ENCODE measurements around the gene MPL. TPM values are rescaled to one million over a fixed set of nuclear protein-coding genes. Genes with fewer than 3 reads are reported as not detected.

Gene MPL
- total RNA-seq, 1 experiment from 2014 or later: not detected

- H3K4me1 ChIP-seq (ENCODE audit: control insufficient read depth in 1 of 2, insufficient read depth in 2 of 2, low read length in 2 of 2): peaks cover 3 to 16% of the 10 kb centered on the region in 2 experiments; a peak in 3 of 4 replicates
- H3K36me3 ChIP-seq (ENCODE audit: control insufficient read depth in 1 of 2, insufficient read depth in 2 of 2, low read length in 2 of 2): peaks cover 22 to 40% of the 10 kb centered on the region in 2 experiments
- no peaks in the 10 kb centered on the region for H3K9me3 ChIP-seq (ENCODE audit: control insufficient read depth in 1 of 2, insufficient read depth in 1 of 2, low read depth in 1 of 2, low read length in 2 of 2)
- H3K9me2 ChIP-seq (ENCODE audit: insufficient read depth): no peaks in the 10 kb centered on the region
- H3K27me3 ChIP-seq (ENCODE audit: insufficient read depth, low read length): no peaks in the 10 kb centered on the region
- CTCF ChIA-PET: no interaction called here
- POLR2A ChIA-PET: no interaction called here
- peak overlapping the region in 1 of 2 experiments; percentile 84; a peak in 2 of 4 replicates for H3K4me3 ChIP-seq (replicated peaks in 1 of 2; ENCODE audit: low read depth in 1 of 2, low read length in 2 of 2)
- DNase-seq (ENCODE audit: low read depth, low spot score) (no peak), ATAC-seq (no peak)
- no peak overlapping the region for H2AFZ ChIP-seq (ENCODE audit: low read depth, low read length, poor library complexity, severe bottlenecking)
- peak overlapping the region; percentile 80 for H3K4me2 ChIP-seq (ENCODE audit: low read length)
- RAD21 ChIA-PET (ENCODE audit: low non-redundant PET in 1 of 2, low total read pairs in 2 of 2, uncharacterized antibody in 2 of 2, unreplicated experiment in 2 of 2): no interaction called here
- TF ChIP-seq POLR2AphosphoS5 (IDR thresholded peaks at IDR 0.05; ENCODE audit: low read depth, low read length) (no peak), ZBTB33 (IDR thresholded peaks at IDR 0.05; ENCODE audit: extremely low read depth, insufficient replicate concordance, low read length) (no peak)
- no peaks in the 10 kb centered on the region for H4K20me1 ChIP-seq (ENCODE audit: insufficient read depth)
- H3K79me2 ChIP-seq (ENCODE audit: insufficient read depth, low read length): peaks cover 36% of the 10 kb centered on the region
- H3K27ac ChIP-seq (ENCODE audit: low read depth, low read length): no peak overlapping the region
- intact Hi-C loops (cut with micrococcal nuclease): no loop called here
- no peak overlapping the region for H3K9ac ChIP-seq (ENCODE audit: low read length)
- BruUV-seq (replicated peaks): no TSS peak
Observed at GRCh38 chr1:43387976-43388599, 50.5 kb downstream of the MPL start.

- ATAC-seq (no peak), DNase-seq (ENCODE audit: low read depth, low spot score) (no peak)
- no peaks in the 10 kb centered on the region for H4K20me1 ChIP-seq (ENCODE audit: insufficient read depth)
- H3K4me1 ChIP-seq (ENCODE audit: control insufficient read depth in 1 of 2, insufficient read depth in 2 of 2, low read length in 2 of 2): peaks cover 3 to 16% of the 10 kb centered on the region in 2 experiments; a peak in 3 of 4 replicates
- intact Hi-C loops (cut with micrococcal nuclease): no loop called here
- no peak overlapping the region for H2AFZ ChIP-seq (ENCODE audit: low read depth, low read length, poor library complexity, severe bottlenecking)
- H3K4me3 ChIP-seq (replicated peaks in 1 of 2; ENCODE audit: low read depth in 1 of 2, low read length in 2 of 2): peak overlapping the region; percentile 84 to 97
- ChIA-PET RAD21 (ENCODE audit: low non-redundant PET in 1 of 2, low total read pairs in 2 of 2, uncharacterized antibody in 2 of 2, unreplicated experiment in 2 of 2) (no interaction called here), POLR2A (interaction anchor here (0.8 to 0.9 kb wide), 2 partner anchors 11 to 103 kb away, joined by 3 read pairs; partner anchors contain the start of gene C1orf210), CTCF (no interaction called here)
- no peaks in the 10 kb centered on the region for H3K9me3 ChIP-seq (ENCODE audit: control insufficient read depth in 1 of 2, insufficient read depth in 1 of 2, low read depth in 1 of 2, low read length in 2 of 2)
- H3K36me3 ChIP-seq (ENCODE audit: control insufficient read depth in 1 of 2, insufficient read depth in 2 of 2, low read length in 2 of 2): peaks cover 22 to 37% of the 10 kb centered on the region in 2 experiments
- TF ChIP-seq RAD21 (IDR thresholded peaks at IDR 0.05; ENCODE audit: low read depth): no peak
- H3K9ac ChIP-seq (ENCODE audit: low read length): peak overlapping the region; percentile 73
- H3K27me3 ChIP-seq (ENCODE audit: insufficient read depth, low read length): no peaks in the 10 kb centered on the region
- H3K27ac ChIP-seq (ENCODE audit: low read depth, low read length): no peak overlapping the region
- H3K4me2 ChIP-seq (ENCODE audit: low read length): peak overlapping the region; percentile 80
- BruUV-seq (replicated peaks): no TSS peak
- H3K79me2 ChIP-seq (ENCODE audit: insufficient read depth, low read length): peaks cover 36% of the 10 kb centered on the region
- H3K9me2 ChIP-seq (ENCODE audit: insufficient read depth): no peaks in the 10 kb centered on the region
Observed at GRCh38 chr1:43388613-43389012, 51.0 kb downstream of the MPL start.
